ENCODE data around the gene MEF2C. TPM values are rescaled to one million over a fixed set of nuclear protein-coding genes. Genes with fewer than 3 reads are reported as not detected.

The MEF2C gene
- total RNA-seq, 2 experiments from 2014 or later = 0.60 to 0.87 TPM

DNA sequence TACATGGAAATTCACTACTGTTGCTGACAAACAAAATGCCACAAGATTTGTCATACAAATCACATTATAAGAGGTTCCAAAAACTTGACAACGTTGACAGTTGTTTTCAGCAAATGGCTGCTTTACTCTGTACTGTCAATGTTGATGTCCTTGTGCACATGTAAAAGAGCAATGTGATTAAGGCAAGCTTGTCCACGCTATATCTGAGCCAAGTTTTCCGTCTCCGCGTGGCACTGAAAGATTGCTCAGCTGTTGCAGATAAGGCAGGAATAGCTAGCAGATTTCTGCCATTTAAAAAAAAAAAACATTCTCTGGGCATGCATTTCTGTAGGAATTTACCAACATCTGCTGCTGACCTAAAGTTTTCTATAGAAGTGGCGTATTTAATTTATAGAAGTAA, 46.4 kb upstream of the MEF2C start:
- H3K36me3 Mint-ChIP-seq (ENCODE audit: low read depth) = no peaks in the 10 kb centered on the region
- no peaks in the 10 kb centered on the region for H3K36me3 ChIP-seq (ENCODE audit: insufficient read depth, low read length)
- H3K27ac Mint-ChIP-seq = no peak overlapping the region
- H3K27ac ChIP-seq (ENCODE audit: low read depth in 1 of 2, low read length in 2 of 2) = no peak overlapping the region
- TF ChIP-seq, protein P1, sequence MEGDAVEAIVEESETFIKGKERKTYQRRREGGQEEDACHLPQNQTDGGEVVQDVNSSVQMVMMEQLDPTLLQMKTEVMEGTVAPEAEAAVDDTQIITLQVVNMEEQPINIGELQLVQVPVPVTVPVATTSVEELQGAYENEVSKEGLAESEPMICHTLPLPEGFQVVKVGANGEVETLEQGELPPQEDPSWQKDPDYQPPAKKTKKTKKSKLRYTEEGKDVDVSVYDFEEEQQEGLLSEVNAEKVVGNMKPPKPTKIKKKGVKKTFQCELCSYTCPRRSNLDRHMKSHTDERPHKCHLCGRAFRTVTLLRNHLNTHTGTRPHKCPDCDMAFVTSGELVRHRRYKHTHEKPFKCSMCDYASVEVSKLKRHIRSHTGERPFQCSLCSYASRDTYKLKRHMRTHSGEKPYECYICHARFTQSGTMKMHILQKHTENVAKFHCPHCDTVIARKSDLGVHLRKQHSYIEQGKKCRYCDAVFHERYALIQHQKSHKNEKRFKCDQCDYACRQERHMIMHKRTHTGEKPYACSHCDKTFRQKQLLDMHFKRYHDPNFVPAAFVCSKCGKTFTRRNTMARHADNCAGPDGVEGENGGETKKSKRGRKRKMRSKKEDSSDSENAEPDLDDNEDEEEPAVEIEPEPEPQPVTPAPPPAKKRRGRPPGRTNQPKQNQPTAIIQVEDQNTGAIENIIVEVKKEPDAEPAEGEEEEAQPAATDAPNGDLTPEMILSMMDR (IDR thresholded peaks at IDR 0.05) = no peak
- DNase-seq (no peak), ATAC-seq (ENCODE audit: poor library complexity) (no peak)
- H3K9me3 ChIP-seq (ENCODE audit: control insufficient read depth in 1 of 2, insufficient read depth in 1 of 2, low read length in 2 of 2) = no peaks in the 10 kb centered on the region
- H3K9me3 Mint-ChIP-seq = no peaks in the 10 kb centered on the region
- no peak overlapping the region for H3K4me3 Mint-ChIP-seq
- H3K27me3 ChIP-seq (ENCODE audit: control insufficient read depth in 1 of 2, insufficient read depth in 2 of 2, low read length in 2 of 2) = no peaks in the 10 kb centered on the region
- no peaks in the 10 kb centered on the region for H3K4me1 Mint-ChIP-seq (ENCODE audit: low read depth)
- H3K27me3 Mint-ChIP-seq = no peaks in the 10 kb centered on the region
- no peaks in the 10 kb centered on the region for H3K4me1 ChIP-seq (ENCODE audit: insufficient read depth, low read length)
- CTCF ChIA-PET = no interaction called here
- POLR2A ChIA-PET = no interaction called here
- intact Hi-C loops (cut with DNase I, micrococcal nuclease) = no loop called here
- H3K4me3 ChIP-seq (ENCODE audit: low read length) = no peak overlapping the region

DNA sequence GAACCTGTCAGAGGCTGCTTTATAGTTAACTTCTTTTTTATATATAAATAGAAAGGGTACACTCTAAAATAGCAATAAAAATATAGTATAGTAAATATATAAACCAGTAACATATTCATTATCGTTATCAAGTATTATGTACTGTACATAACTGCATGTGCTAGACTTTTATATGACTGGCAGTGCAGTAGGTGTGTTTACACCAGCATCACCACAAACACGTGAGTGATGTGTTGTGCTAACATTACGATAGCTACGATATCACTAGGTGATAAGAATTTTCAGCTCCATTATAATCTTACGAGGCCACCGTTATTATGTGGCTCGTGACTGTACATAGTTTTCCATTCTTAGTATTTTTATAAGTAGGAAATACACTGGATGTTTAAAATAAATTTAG, 43.8 kb upstream of the MEF2C start:
- H3K36me3 Mint-ChIP-seq (ENCODE audit: low read depth) = no peaks in the 10 kb centered on the region
- no peak overlapping the region for H3K27ac ChIP-seq (ENCODE audit: low read depth in 1 of 2, low read length in 2 of 2)
- H3K9me3 Mint-ChIP-seq = no peaks in the 10 kb centered on the region
- TF ChIP-seq, protein P1 (IDR thresholded peaks at IDR 0.05) = no peak
- DNase-seq = no peak
- no peaks in the 10 kb centered on the region for H3K9me3 ChIP-seq (ENCODE audit: control insufficient read depth in 1 of 2, insufficient read depth in 1 of 2, low read length in 2 of 2)
- ChIA-PET POLR2A (no interaction called here), CTCF (no interaction called here)
- H3K27ac Mint-ChIP-seq = no peak overlapping the region
- intact Hi-C loops (cut with DNase I, micrococcal nuclease) = no loop called here
- H3K4me3 ChIP-seq (ENCODE audit: low read length) = no peak overlapping the region
- ATAC-seq (ENCODE audit: poor library complexity) = no peak
- no peaks in the 10 kb centered on the region for H3K36me3 ChIP-seq (ENCODE audit: insufficient read depth, low read length)
- H3K4me1 Mint-ChIP-seq (ENCODE audit: low read depth) = no peaks in the 10 kb centered on the region
- no peaks in the 10 kb centered on the region for H3K27me3 ChIP-seq (ENCODE audit: control insufficient read depth in 1 of 2, insufficient read depth in 2 of 2, low read length in 2 of 2)
- no peaks in the 10 kb centered on the region for H3K4me1 ChIP-seq (ENCODE audit: insufficient read depth, low read length)
- no peaks in the 10 kb centered on the region for H3K27me3 Mint-ChIP-seq
- no peak overlapping the region for H3K4me3 Mint-ChIP-seq

DNA sequence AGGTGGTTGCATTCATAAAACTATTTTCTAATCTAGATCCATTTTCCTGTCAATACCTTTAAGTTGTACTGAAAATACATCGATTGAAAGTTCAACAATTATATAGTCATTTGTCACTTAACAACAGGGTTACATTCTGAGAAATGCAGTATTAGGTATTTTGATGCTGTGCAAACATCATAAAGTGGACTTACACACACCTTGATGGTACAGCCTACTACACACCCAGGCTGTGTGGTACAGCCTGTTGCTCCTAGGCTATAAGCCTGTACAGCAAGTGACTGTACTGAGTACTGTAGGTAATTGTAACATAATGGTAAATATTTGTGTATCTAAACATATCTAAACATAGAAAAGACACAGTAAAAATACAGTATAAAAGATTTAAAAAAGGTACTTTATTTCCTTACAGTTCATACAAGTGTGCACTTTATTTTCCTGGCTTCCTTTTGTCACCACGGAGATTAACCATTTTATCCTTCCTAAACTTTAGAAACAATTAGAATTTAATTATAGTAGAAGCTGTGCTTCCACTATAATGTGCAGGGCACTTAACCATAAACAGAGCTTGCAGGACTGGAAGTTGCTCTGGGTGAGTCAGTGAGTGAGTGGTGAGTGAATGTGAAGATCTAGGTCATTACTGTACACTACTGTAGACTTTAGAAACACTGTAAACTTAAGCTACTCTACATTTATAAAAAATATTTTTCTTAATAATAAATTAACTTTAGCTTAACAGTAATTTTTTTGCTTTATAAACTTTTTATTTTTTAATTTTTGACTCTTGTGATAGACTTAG, 42.9 kb upstream of the MEF2C start:
- no peak overlapping the region for H3K4me3 ChIP-seq (ENCODE audit: low read length)
- H3K9me3 ChIP-seq (ENCODE audit: control insufficient read depth in 1 of 2, insufficient read depth in 1 of 2, low read length in 2 of 2) = no peaks in the 10 kb centered on the region
- H3K27me3 ChIP-seq (ENCODE audit: control insufficient read depth in 1 of 2, insufficient read depth in 2 of 2, low read length in 2 of 2) = no peaks in the 10 kb centered on the region
- ATAC-seq (ENCODE audit: poor library complexity) (no peak), DNase-seq (no peak)
- TF ChIP-seq, protein P1 (IDR thresholded peaks at IDR 0.05) = no peak
- Mint-ChIP-seq H3K27me3 (no peaks in the 10 kb centered on the region), H3K4me3 (no peak overlapping the region), H3K36me3 (ENCODE audit: low read depth) (no peaks in the 10 kb centered on the region), H3K9me3 (no peaks in the 10 kb centered on the region), H3K4me1 (ENCODE audit: low read depth) (no peaks in the 10 kb centered on the region), H3K27ac (no peak overlapping the region)
- intact Hi-C loops (cut with DNase I, micrococcal nuclease) = no loop called here
- H3K27ac ChIP-seq (ENCODE audit: low read depth in 1 of 2, low read length in 2 of 2) = no peak overlapping the region
- ChIA-PET CTCF (no interaction called here), POLR2A (no interaction called here)
- H3K4me1 ChIP-seq (ENCODE audit: insufficient read depth, low read length) = no peaks in the 10 kb centered on the region
- no peaks in the 10 kb centered on the region for H3K36me3 ChIP-seq (ENCODE audit: insufficient read depth, low read length)
